Aorta (tissue), 5 donors: ENCODE measurements around the gene MTMR1. TPM values are rescaled to one million over a fixed set of nuclear protein-coding genes. Genes with fewer than 3 reads are reported as not detected.

ENCODE experiments used
- ATAC-seq: fragments of 200-7000 bp; cut with Tn5 transposase; one replicate; pipeline ENCODE4 v1.9.1; 2022; ENCODE audit warnings: moderate library complexity; ENCODE audit not compliant: low FRiP score
- DNase-seq, 2 donors: peaks; one replicate each; pipeline ENCODE4 v3.0.0-alpha.2; 2020
- H3K27ac ChIP-seq, 2 donors: one replicate each; pipeline ENCODE4 v1.5.1; 2013; ENCODE audit warnings: low read length in 2 of 2, mild to moderate bottlenecking in 2 of 2, moderate library complexity in 2 of 2, control low read depth in 1 of 2, inconsistent platforms in 1 of 2, low read depth in 1 of 2
- H3K27me3 ChIP-seq, 2 donors: one replicate each; pipeline ENCODE4 v1.6.1; 2013; ENCODE audit warnings: control low read depth in 1 of 2, low read length in 1 of 2, mild to moderate bottlenecking in 1 of 2, moderate library complexity in 1 of 2; ENCODE audit not compliant: insufficient read depth in 2 of 2, control insufficient read depth in 1 of 2
- H3K36me3 ChIP-seq, 2 donors: one replicate each; pipeline ENCODE4 v1.6.1; 2013; ENCODE audit warnings: control low read depth in 1 of 2, low read length in 1 of 2, mild to moderate bottlenecking in 1 of 2; ENCODE audit not compliant: insufficient read depth in 2 of 2, control insufficient read depth in 1 of 2
- H3K4me1 ChIP-seq, 2 donors: one replicate each; pipeline ENCODE4 v1.6.1; 2013; ENCODE audit warnings: low read length in 2 of 2, control low read depth in 1 of 2, mild to moderate bottlenecking in 1 of 2, moderate library complexity in 1 of 2; ENCODE audit not compliant: insufficient read depth in 2 of 2, control insufficient read depth in 1 of 2
- H3K4me3 ChIP-seq, 2 donors: one replicate each; pipeline ENCODE4 v1.5.1; 2013; ENCODE audit warnings: low read length in 2 of 2, control low read depth in 1 of 2, mild to moderate bottlenecking in 1 of 2
- H3K9me3 ChIP-seq: one replicate; pipeline ENCODE4 v1.6.1; 2013; ENCODE audit warnings: mild to moderate bottlenecking, low read length; ENCODE audit not compliant: control insufficient read depth
- WGBS, 2 donors: extraction: QIAGEN DNeasy Blood & Tissue Kit; methylation state at CpG; one replicate each; pipeline ENCODE4 v1.1.7; 2013; 5-methylcytosine and 5-hydroxymethylcytosine counted together
- intact Hi-C, 2 donors: fragments of 100-400 bp; cut with DNase I; formaldehyde crosslinking; loops; one replicate each; pipeline versions ENCODE4 v1.14.2 to v1.15.0; 2022
- polyA plus RNA-seq, 2 donors: library from polyadenylated mRNA; stranded (reverse); fragments of 200-250 nt; gene quantifications; one replicate each; pipeline ENCODE4 v1.2.3, GENCODE V29; 2013
- total RNA-seq, 2 donors: library from RNA; stranded (reverse); fragmentation: NEBNext Ultra II Directional; extraction: Animal tissue kit (Norgen Biotek cat#: 25700); gene quantifications; one replicate each; pipeline ENCODE4 v1.2.1, GENCODE V29; 2021
- donor health status: healthy with polysubstance abuse.
- donor health status: Bipolar disorder and iron deficiency.
- donor health status: DM: no; HTN: no; CAD: no.
- donor health status: DM: no; HTN: no; CAD: no.
- donor health status: DM: yes; HTN: yes; CAD: no.

The MTMR1 gene
- total and polyA plus RNA-seq, 4 donors: 10.2 to 24.2 (median 18.7) TPM

- ATAC-seq (no peak), DNase-seq (no peak)
- Histone ChIP-seq H3K9me3 (no peaks in the 10 kb centered on the region), H3K4me1 (no peaks in the 10 kb centered on the region), H3K27me3 (no peaks in the 10 kb centered on the region), H3K36me3 (no peaks in the 10 kb centered on the region), H3K4me3 (no peak overlapping the region), H3K27ac (no peak overlapping the region)
- 76 to 89% methylated on average over 10 of the region's 10 CpGs for WGBS, 2 donors
- intact Hi-C loops: no loop called here
Observed at GRCh38 chrX:150768132-150768485, 74.9 kb downstream of the MTMR1 start.

DNA sequence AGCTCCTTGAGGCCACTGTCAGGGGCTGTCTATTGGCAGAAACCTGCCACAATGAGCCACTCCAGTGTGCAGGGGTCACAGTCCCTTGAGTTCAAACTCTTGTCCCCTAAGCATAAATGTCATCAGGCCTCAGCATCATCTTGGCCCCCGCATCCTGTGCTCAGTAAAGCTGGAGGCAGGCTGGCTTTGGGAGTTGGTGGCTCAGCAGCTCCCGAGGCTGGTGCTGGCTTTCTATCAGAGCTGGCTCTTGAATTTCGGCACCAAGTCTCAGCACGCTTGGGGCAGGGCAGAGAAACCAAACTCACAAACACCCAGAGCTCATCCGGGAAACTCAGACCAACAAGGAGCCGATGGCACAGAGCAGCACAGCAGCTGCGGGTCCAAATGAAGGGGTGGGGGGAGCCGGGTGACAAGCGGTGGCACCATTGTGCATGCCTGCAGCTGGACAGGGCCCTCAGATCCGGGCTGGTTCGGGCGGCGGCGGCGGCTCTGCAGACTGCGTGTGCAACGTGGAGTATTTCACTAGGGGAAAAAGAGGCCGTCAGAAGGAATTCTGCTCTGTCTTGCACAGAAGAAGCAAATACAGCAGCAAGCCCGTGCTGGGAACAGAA lies 75.5 kb downstream of the MTMR1 start:
- no peak overlapping the region for H3K27ac ChIP-seq
- H3K36me3 ChIP-seq: no peaks in the 10 kb centered on the region
- 87 to 93% methylated on average over 19 of the region's 19 CpGs for WGBS, 2 donors
- ATAC-seq (no peak), DNase-seq (no peak)
- H3K4me1 ChIP-seq: no peaks in the 10 kb centered on the region
- no peaks in the 10 kb centered on the region for H3K27me3 ChIP-seq
- intact Hi-C loops: no loop called here
- H3K9me3 ChIP-seq: no peaks in the 10 kb centered on the region
- H3K4me3 ChIP-seq: no peak overlapping the region

DNA sequence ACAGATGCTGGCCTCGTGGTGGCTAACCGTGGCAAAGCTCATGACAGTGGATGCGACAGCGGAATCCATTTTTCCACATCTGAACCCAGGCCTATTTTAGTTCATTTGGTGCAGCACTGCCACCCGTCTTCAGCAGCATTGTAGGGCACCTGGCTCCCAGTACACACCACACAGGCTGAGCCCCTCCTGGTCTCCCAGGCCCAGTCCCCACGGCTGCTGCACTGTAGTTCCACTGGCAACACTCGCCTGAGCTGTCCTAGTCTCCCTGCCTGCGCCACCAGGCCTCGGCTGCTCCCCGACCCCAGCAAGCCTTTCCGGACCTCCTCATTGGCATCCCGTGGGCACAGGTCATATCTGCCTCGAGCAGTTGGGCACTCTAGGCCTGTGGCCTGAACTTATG lies 76.2 kb downstream of the MTMR1 start:
- no peak for ATAC-seq
- Histone ChIP-seq H3K4me3 (no peak overlapping the region), H3K9me3 (no peaks in the 10 kb centered on the region), H3K36me3 (no peaks in the 10 kb centered on the region), H3K27me3 (no peaks in the 10 kb centered on the region), H3K4me1 (no peaks in the 10 kb centered on the region), H3K27ac (no peak overlapping the region)
- WGBS, 2 donors: 87 to 91% methylated on average over 13 of the region's 13 CpGs
- no peak for DNase-seq
- intact Hi-C loops: no loop called here

DNA sequence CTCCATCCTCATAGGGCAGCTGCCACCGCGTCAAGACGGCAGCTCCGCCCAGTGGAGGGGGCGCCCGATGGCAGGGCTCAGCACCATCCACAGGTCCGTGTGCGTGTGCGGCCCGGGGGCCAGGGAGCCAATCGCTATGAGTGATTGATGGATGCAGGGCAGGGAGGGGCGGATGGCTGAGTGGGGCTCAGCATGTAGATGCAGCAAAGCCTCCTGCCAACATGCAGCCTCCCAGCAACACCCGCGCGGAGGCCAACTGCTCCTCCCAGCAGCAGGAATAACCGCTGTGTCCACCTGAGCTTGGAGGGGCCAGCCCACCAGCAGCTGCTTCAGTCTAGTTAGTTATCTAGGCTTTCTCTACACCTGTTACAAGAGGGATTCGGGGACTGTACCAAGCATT lies 77.4 kb downstream of the MTMR1 start:
- Histone ChIP-seq H3K4me1 (no peaks in the 10 kb centered on the region), H3K27me3 (no peaks in the 10 kb centered on the region), H3K9me3 (no peaks in the 10 kb centered on the region), H3K4me3 (no peak overlapping the region), H3K36me3 (no peaks in the 10 kb centered on the region), H3K27ac (no peak overlapping the region)
- intact Hi-C loops: loop anchor here (5.0 to 10.0 kb wide), 2 partner anchors 214 to 232 kb away; partner anchors contain the start of gene HMGB3 (in 1 of the 2)
- WGBS, 2 donors: 80 to 85% methylated on average over 16 to 17 of the region's 17 CpGs
- ATAC-seq: no peak
- no peak for DNase-seq

GRCh38 chrX:150771116-150771515 lies 77.9 kb downstream of the MTMR1 start:
- intact Hi-C loops: loop anchor here (5.0 to 10.0 kb wide), 2 partner anchors 214 to 231 kb away; partner anchors contain the start of gene HMGB3 (in 1 of the 2)
- H3K27me3 ChIP-seq: no peaks in the 10 kb centered on the region
- ATAC-seq (no peak), DNase-seq (no peak)
- no peaks in the 10 kb centered on the region for H3K9me3 ChIP-seq
- H3K27ac ChIP-seq: no peak overlapping the region
- no peaks in the 10 kb centered on the region for H3K4me1 ChIP-seq
- WGBS, 2 donors: 86 to 87% methylated on average over 16 of the region's 16 CpGs
- H3K36me3 ChIP-seq: no peaks in the 10 kb centered on the region
- H3K4me3 ChIP-seq: no peak overlapping the region

DNA sequence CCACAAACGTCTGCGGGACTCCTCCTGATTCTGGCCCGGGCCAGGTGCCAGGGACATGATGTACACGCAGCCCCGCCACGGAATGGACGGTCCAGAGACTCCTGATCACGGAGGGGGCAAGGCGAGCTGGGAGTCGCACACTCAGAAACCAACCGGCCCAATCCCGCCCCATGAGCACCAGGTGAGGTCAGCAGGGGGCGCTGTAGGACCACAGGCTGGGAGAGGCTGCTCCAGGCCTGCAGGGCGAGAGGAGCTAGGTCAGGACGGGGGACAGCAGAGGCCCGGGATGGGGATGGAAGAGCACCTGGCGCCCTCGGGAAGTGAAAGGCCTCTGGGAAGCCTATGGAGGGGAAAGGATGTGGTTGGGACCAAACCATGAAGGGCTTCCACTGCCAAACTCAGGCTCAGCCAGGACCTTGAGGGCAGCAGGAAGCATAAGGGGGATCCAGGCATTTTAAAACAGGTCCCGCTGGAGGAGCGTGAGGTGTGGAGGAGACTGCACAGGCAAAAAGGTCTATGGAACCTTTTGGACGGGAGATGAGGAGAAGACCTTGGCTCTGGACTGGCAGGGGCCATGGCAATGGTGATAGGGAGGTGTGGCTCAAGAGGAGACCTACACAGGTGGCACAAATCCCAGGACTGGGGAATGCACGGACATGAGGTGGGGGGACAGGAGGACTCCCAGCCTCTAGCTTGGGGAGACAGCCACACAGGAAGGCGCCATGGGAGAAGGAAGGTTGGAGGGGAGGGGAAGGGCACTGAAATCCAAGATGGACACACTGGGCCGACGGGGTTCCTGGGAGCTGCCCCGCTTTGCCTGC lies 79.2 kb downstream of the MTMR1 start:
- intact Hi-C loops: loop anchor here (1.0 to 10.0 kb wide), 4 partner anchors 212 to 310 kb away; partner anchors contain the start of gene HMGB3 (in 1 of the 2)
- H3K27ac ChIP-seq: no peak overlapping the region
- no peak overlapping the region for H3K4me3 ChIP-seq
- no peaks in the 10 kb centered on the region for H3K4me1 ChIP-seq
- 30 to 33% methylated on average over 26 of the region's 26 CpGs for WGBS, 2 donors
- ATAC-seq: peak; percentile 68
- no peaks in the 10 kb centered on the region for H3K9me3 ChIP-seq
- H3K36me3 ChIP-seq: no peaks in the 10 kb centered on the region
- no peaks in the 10 kb centered on the region for H3K27me3 ChIP-seq
- peak; percentile 83 to 93 for DNase-seq

GRCh38 chrX:150773117-150773516 lies 79.9 kb downstream of the MTMR1 start:
- ATAC-seq: no peak
- intact Hi-C loops: loop anchor here (2.0 to 10.0 kb wide), 3 partner anchors 212 to 310 kb away; partner anchors contain the start of gene HMGB3 (in 1 of the 2)
- DNase-seq: no peak
- no peaks in the 10 kb centered on the region for H3K36me3 ChIP-seq
- H3K4me3 ChIP-seq: no peak overlapping the region
- no peaks in the 10 kb centered on the region for H3K27me3 ChIP-seq
- no peak overlapping the region for H3K27ac ChIP-seq
- 83 to 88% methylated on average over 8 of the region's 8 CpGs for WGBS, 2 donors
- H3K4me1 ChIP-seq: no peaks in the 10 kb centered on the region
- H3K9me3 ChIP-seq: no peaks in the 10 kb centered on the region

GRCh38 chrX:150773634-150774033 lies 80.4 kb downstream of the MTMR1 start:
- Histone ChIP-seq H3K9me3 (no peaks in the 10 kb centered on the region), H3K4me1 (no peaks in the 10 kb centered on the region), H3K36me3 (no peaks in the 10 kb centered on the region), H3K27me3 (no peaks in the 10 kb centered on the region), H3K4me3 (no peak overlapping the region), H3K27ac (no peak overlapping the region)
- DNase-seq (no peak), ATAC-seq (no peak)
- WGBS, 2 donors: 59 to 60% methylated on average over 4 of the region's 4 CpGs
- intact Hi-C loops: loop anchor here (2.0 to 10.0 kb wide), 3 partner anchors 211 to 309 kb away; partner anchors contain the start of gene HMGB3 (in 1 of the 2)
